Measurements from ENCODE around the gene KNDC1. TPM values are rescaled to one million over a fixed set of nuclear protein-coding genes. Genes with fewer than 3 reads are reported as not detected.
"Not testable (repeated sequence)": the region's sequence is repeated elsewhere in the genome, so short reads cannot be mapped to it uniquely, and the experiment has no call there.

KNDC1 gene
- polyA plus RNA-seq, 1 donor from 2014 or later = 4.3 TPM

- H3F3A ChIP-seq (ENCODE audit: insufficient read depth, low read length, poor library complexity, severe bottlenecking) = no peaks in the 10 kb centered on the region
- H3K4me2 ChIP-seq (ENCODE audit: low read length) = no peak overlapping the region
- H3K9me2 ChIP-seq (ENCODE audit: insufficient read depth, low read length) = no peaks in the 10 kb centered on the region
- no peaks in the 10 kb centered on the region for H4K20me1 ChIP-seq (ENCODE audit: insufficient read depth)
- H3K27me3 ChIP-seq (ENCODE audit: insufficient read depth, low read depth, low read length) = no peaks in the 10 kb centered on the region
- no peak overlapping the region for H2AFZ ChIP-seq (ENCODE audit: low read depth, low read length)
- no peaks in the 10 kb centered on the region for H3K79me2 ChIP-seq (replicated peaks; ENCODE audit: insufficient read depth, low read length)
- H3K9ac ChIP-seq (ENCODE audit: low read length) = no peak overlapping the region
- no peak overlapping the region for H3K27ac ChIP-seq (ENCODE audit: low read length)
- no peaks in the 10 kb centered on the region for H3K36me3 ChIP-seq (ENCODE audit: insufficient read depth, low read length)
- TF ChIP-seq POLR2AphosphoS5 (IDR thresholded peaks at IDR 0.05) (no peak), MXI1 (conservative IDR thresholded peaks at IDR 0.05; ENCODE audit: poor library complexity, severe bottlenecking) (no peak), EP300 (conservative IDR thresholded peaks at IDR 0.05; ENCODE audit: poor library complexity, severe bottlenecking) (no peak), TAF1 (IDR thresholded peaks at IDR 0.05; ENCODE audit: low read depth) (no peak), EZH2 (IDR thresholded peaks at IDR 0.05; ENCODE audit: borderline replicate concordance, insufficient read depth, low read length, poor library complexity, severe bottlenecking) (no peak), RAD21 (conservative IDR thresholded peaks at IDR 0.05) (no peak), REST (IDR thresholded peaks at IDR 0.05; ENCODE audit: borderline replicate concordance) (no peak), CTCF (IDR thresholded peaks at IDR 0.05; ENCODE audit: poor library complexity, severe bottlenecking) (no peak), SMC3 (conservative IDR thresholded peaks at IDR 0.05; ENCODE audit: poor library complexity) (no peak)
- no peak overlapping the region for H3K4me3 ChIP-seq (ENCODE audit: low read length)
- peaks cover 8% of the 10 kb centered on the region for H3K9me3 ChIP-seq (ENCODE audit: low read length)
Measured at GRCh38 chr10:133150656-133151055, 9.4 kb upstream of the KNDC1 start.

- not testable (repeated sequence) for H3K79me2 ChIP-seq (replicated peaks; ENCODE audit: insufficient read depth, low read length); H4K20me1 ChIP-seq (ENCODE audit: insufficient read depth); H3K9me2 ChIP-seq (ENCODE audit: insufficient read depth, low read length); H3K27me3 ChIP-seq (ENCODE audit: insufficient read depth, low read depth, low read length); H2AFZ ChIP-seq (ENCODE audit: low read depth, low read length); H3K9me3 ChIP-seq (ENCODE audit: low read length); H3K4me2 ChIP-seq (ENCODE audit: low read length); H3K9ac ChIP-seq (ENCODE audit: low read length); H3K4me3 ChIP-seq (ENCODE audit: low read length); H3K36me3 ChIP-seq (ENCODE audit: insufficient read depth, low read length); H3F3A ChIP-seq (ENCODE audit: insufficient read depth, low read length, poor library complexity, severe bottlenecking); H3K27ac ChIP-seq (ENCODE audit: low read length)
Measured at GRCh38 chr10:133151071-133151470, 8.9 kb upstream of the KNDC1 start.

DNA sequence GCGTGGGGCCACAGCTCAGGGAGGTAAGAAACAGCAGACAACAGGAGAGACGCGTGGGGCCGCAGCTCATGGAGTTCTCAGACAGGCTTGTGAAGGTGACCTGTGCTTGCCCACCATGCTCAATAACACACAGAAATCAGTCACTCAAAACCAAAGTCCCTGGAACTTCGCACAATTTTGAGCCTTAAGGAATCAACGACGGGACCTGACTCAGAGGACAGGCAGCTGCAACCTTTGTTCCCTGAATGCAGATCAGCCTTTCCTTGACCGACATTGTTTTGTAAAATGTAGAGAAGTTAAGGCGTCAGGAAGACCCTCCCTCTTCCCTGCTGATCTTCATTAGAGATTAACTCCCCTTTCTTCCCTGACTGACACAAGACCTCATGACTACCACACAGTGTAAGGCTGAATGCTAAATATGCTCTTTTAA lies 8.5 kb upstream of the KNDC1 start:
- no peaks in the 10 kb centered on the region for H3F3A ChIP-seq (ENCODE audit: insufficient read depth, low read length, poor library complexity, severe bottlenecking)
- no peaks in the 10 kb centered on the region for H3K36me3 ChIP-seq (ENCODE audit: insufficient read depth, low read length)
- TF ChIP-seq SMC3 (conservative IDR thresholded peaks at IDR 0.05; ENCODE audit: poor library complexity) (no peak), RAD21 (conservative IDR thresholded peaks at IDR 0.05) (no peak), MXI1 (conservative IDR thresholded peaks at IDR 0.05; ENCODE audit: poor library complexity, severe bottlenecking) (no peak), EP300 (conservative IDR thresholded peaks at IDR 0.05; ENCODE audit: poor library complexity, severe bottlenecking) (no peak), TAF1 (IDR thresholded peaks at IDR 0.05; ENCODE audit: low read depth) (no peak), CTCF (IDR thresholded peaks at IDR 0.05; ENCODE audit: poor library complexity, severe bottlenecking) (no peak), POLR2AphosphoS5 (IDR thresholded peaks at IDR 0.05) (no peak), REST (IDR thresholded peaks at IDR 0.05; ENCODE audit: borderline replicate concordance) (no peak), EZH2 (IDR thresholded peaks at IDR 0.05; ENCODE audit: borderline replicate concordance, insufficient read depth, low read length, poor library complexity, severe bottlenecking) (no peak)
- no peak overlapping the region for H2AFZ ChIP-seq (ENCODE audit: low read depth, low read length)
- H3K9me2 ChIP-seq (ENCODE audit: insufficient read depth, low read length) = no peaks in the 10 kb centered on the region
- peaks cover 8% of the 10 kb centered on the region for H3K9me3 ChIP-seq (ENCODE audit: low read length)
- no peak overlapping the region for H3K27ac ChIP-seq (ENCODE audit: low read length)
- H4K20me1 ChIP-seq (ENCODE audit: insufficient read depth) = no peaks in the 10 kb centered on the region
- H3K27me3 ChIP-seq (ENCODE audit: insufficient read depth, low read depth, low read length) = no peaks in the 10 kb centered on the region
- H3K4me3 ChIP-seq (ENCODE audit: low read length) = no peak overlapping the region
- H3K4me2 ChIP-seq (ENCODE audit: low read length) = no peak overlapping the region
- H3K79me2 ChIP-seq (replicated peaks; ENCODE audit: insufficient read depth, low read length) = no peaks in the 10 kb centered on the region
- H3K9ac ChIP-seq (ENCODE audit: low read length) = no peak overlapping the region
